ENCODE results near the gene KCNIP3.

GRCh38 chr2:95305380-95306061, 8.4 kb downstream of the KCNIP3 start:
- TF ChIP-seq, protein P1, sequence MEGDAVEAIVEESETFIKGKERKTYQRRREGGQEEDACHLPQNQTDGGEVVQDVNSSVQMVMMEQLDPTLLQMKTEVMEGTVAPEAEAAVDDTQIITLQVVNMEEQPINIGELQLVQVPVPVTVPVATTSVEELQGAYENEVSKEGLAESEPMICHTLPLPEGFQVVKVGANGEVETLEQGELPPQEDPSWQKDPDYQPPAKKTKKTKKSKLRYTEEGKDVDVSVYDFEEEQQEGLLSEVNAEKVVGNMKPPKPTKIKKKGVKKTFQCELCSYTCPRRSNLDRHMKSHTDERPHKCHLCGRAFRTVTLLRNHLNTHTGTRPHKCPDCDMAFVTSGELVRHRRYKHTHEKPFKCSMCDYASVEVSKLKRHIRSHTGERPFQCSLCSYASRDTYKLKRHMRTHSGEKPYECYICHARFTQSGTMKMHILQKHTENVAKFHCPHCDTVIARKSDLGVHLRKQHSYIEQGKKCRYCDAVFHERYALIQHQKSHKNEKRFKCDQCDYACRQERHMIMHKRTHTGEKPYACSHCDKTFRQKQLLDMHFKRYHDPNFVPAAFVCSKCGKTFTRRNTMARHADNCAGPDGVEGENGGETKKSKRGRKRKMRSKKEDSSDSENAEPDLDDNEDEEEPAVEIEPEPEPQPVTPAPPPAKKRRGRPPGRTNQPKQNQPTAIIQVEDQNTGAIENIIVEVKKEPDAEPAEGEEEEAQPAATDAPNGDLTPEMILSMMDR (IDR thresholded peaks at IDR 0.05): no peak
- no peak for TF ChIP-seq POLR2A (IDR thresholded peaks at IDR 0.05)

Data from lower leg skin (tissue), 3 donors.